Epidermal melanocyte (primary cell): Measurements from ENCODE around the gene SPHK2.
A peak's percentile ranks its signal among the peaks of the same experiment; 100 is the strongest.

Experiments used
- DNase-seq: peaks from one replicate; pipeline ENCODE4 v3.0.0; 2011; ENCODE audit warnings: low spot score; ENCODE audit not compliant: insufficient read length

Gene SPHK2

GRCh38 chr19:48603449-48603848 lies 15.9 kb upstream of the SPHK2 start:
- DNase-seq: no peak

GRCh38 chr19:48603850-48604249 lies 15.5 kb upstream of the SPHK2 start:
- no peak for DNase-seq

- DNase-seq: no peak
Measured at GRCh38 chr19:48606463-48607358, 12.6 kb upstream of the SPHK2 start, which contains the start of gene SPACA4. TSS of gene SPACA4 (plus strand) at chr19:48606742. CDS start at chr19:48606979, 237 bp downstream.

GRCh38 chr19:48607359-48607755 lies 11.9 kb upstream of the SPHK2 start:
- DNase-seq: no peak

- peak; percentile 78 for DNase-seq
Measured at GRCh38 chr19:48608798-48609263, 10.5 kb upstream of the SPHK2 start.

- no peak for DNase-seq
Measured at GRCh38 chr19:48609571-48610108, 9.7 kb upstream of the SPHK2 start.

GRCh38 chr19:48611872-48612271 lies 7.4 kb upstream of the SPHK2 start:
- DNase-seq: no peak

GRCh38 chr19:48613024-48613851 lies 6.1 kb upstream of the SPHK2 start:
- DNase-seq: no peak

GRCh38 chr19:48613852-48614435 lies 5.4 kb upstream of the SPHK2 start:
- no peak for DNase-seq

- DNase-seq: no peak
Measured at GRCh38 chr19:48614436-48615230, 4.7 kb upstream of the SPHK2 start, which contains the start of gene FAM83E. TSS of gene FAM83E (minus strand) at chr19:48615076. CDS start at chr19:48613372, 1,704 bp downstream.

- DNase-seq: no peak
Measured at GRCh38 chr19:48615231-48616040, 3.9 kb upstream of the SPHK2 start.

- no peak for DNase-seq
Measured at GRCh38 chr19:48616041-48616436, 3.3 kb upstream of the SPHK2 start.

- no peak for DNase-seq
Measured at GRCh38 chr19:48616491-48617056, 2.7 kb upstream of the SPHK2 start.

GRCh38 chr19:48617146-48617937 lies 2.0 kb upstream of the SPHK2 start:
- no peak for DNase-seq

- DNase-seq: no peak
Measured at GRCh38 chr19:48618278-48618915, 909 bp upstream of the SPHK2 start.

- DNase-seq: no peak
Measured at GRCh38 chr19:48619692-48620585, 633 bp downstream of the SPHK2 start.

- DNase-seq: no peak
Measured at GRCh38 chr19:48623556-48624066, 4.3 kb downstream of the SPHK2 start.
